Kidney (tissue), 14 donors: Measurements from ENCODE around the gene NXN. TPM values are rescaled to one million over a fixed set of nuclear protein-coding genes. Genes with fewer than 3 reads are reported as not detected.

ENCODE experiments used
- DNase-seq, 5 donors: peaks; one replicate each; pipeline ENCODE4 v3.0.0-alpha.2; 2013 to 2020
- FAIRE-seq: peaks from 2 replicates; lab custom pipeline; 2012; peaks lifted over from hg19 to GRCh38; lab: Jason Lieb, UNC
- H3K27ac ChIP-seq, 2 donors: one replicate each; pipeline ENCODE4 v1.7.0; 2013; ENCODE audit warnings: low read depth in 2 of 2, low read length in 2 of 2, inconsistent platforms in 1 of 2
- H3K27me3 ChIP-seq: one replicate; pipeline ENCODE4 v1.7.1; 2013; ENCODE audit warnings: low read length, inconsistent platforms; ENCODE audit not compliant: control insufficient read depth, insufficient read depth
- H3K36me3 ChIP-seq, 3 donors: one replicate each; pipeline versions ENCODE4 v1.7.0 to v1.7.1; 2013; ENCODE audit warnings: low read length in 3 of 3, control low read depth in 1 of 3, inconsistent platforms in 1 of 3; ENCODE audit not compliant: insufficient read depth in 3 of 3, control insufficient read depth in 2 of 3
- H3K4me1 ChIP-seq, 3 donors: one replicate each; pipeline versions ENCODE4 v1.7.0 to v1.7.1; 2013; ENCODE audit warnings: low read length in 3 of 3, inconsistent platforms in 1 of 3, low read depth in 1 of 3; ENCODE audit not compliant: control insufficient read depth in 2 of 3, insufficient read depth in 2 of 3
- H3K4me3 ChIP-seq, 3 donors: one replicate each; pipeline versions ENCODE4 v1.7.0 to v1.8.1; 2013; ENCODE audit warnings: low read length in 3 of 3, control low read depth in 1 of 3, inconsistent platforms in 1 of 3
- H3K9ac ChIP-seq, 3 donors: one replicate each; pipeline versions ENCODE4 v1.7.0 to v1.7.1; 2013; ENCODE audit warnings: low read length in 3 of 3, control low read depth in 1 of 3, inconsistent platforms in 1 of 3
- H3K9me3 ChIP-seq, 3 donors: one replicate each; pipeline versions ENCODE4 v1.7.0 to v1.7.1; 2013; ENCODE audit warnings: low read length in 3 of 3, control low read depth in 1 of 3, inconsistent platforms in 1 of 3; ENCODE audit not compliant: control insufficient read depth in 2 of 3, insufficient read depth in 1 of 3
- intact Hi-C: fragments of 100-400 bp; cut with DNase I; formaldehyde crosslinking; loops from one replicate; pipeline ENCODE4 v1.11.1; 2022
- polyA plus RNA-seq: library from polyadenylated mRNA; stranded (reverse); fragments of 350-450 nt; fragmentation: Illumina TruSeq; extraction: RNeasy Lipid Tissue Mini Kit (QIAGEN cat#74804); gene quantifications from one replicate; pipeline ENCODE4 v1.2.3, GENCODE V29; 2014; ENCODE audit warnings: low read depth, low replicate concordance; ENCODE audit not compliant: insufficient read depth
- total RNA-seq: library from RNA; stranded (reverse); fragmentation: NEBNext Ultra II Directional; extraction: Animal tissue kit (Norgen Biotek cat#: 25700); gene quantifications from one replicate; pipeline ENCODE4 v1.2.1, GENCODE V29; 2021
- TF ChIP-seq, protein P1 (sequence below): IDR thresholded peaks from 3 replicates; pipeline ENCODE4 v1.5.1; 2012; ENCODE audit warnings: mild to moderate bottlenecking, moderate library complexity, borderline replicate concordance; ENCODE audit not compliant: insufficient read depth; ENCODE audit errors: extremely low read depth
- donor health status: control.
- donor health status: control.
- donor health status: control.
- donor health status: control.
- donor health status: control.
- donor health status: DM: yes; HTN: yes; CAD: no.
- donor health status: Normal renal cell carcinoma (clear cell type).

The NXN gene
- total and polyA plus RNA-seq, 2 donors from 2014 or later = 10.2 to 26.8 TPM

DNA sequence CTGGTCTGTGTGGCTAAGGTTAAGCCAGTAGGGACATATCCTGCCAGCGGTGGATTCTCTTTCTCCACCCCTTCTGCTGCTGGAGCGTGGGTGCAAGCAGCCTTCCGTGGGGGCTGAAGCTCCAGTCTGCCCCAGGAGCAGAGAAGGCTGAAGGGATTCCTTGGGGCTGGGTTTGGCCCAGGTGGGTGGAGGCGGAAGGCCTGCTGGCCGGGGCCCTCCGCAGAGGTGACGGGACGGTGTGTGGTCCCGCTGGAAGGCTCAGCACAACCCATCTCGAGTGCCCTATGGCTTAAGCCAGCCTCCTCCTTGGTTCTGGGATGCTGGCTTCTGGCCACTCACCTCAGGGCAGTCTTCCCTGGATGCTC is 30.5 kb upstream of the NXN start:
- DNase-seq = no peak
- intact Hi-C loops = no loop called here
- Histone ChIP-seq H3K9ac (no peak overlapping the region), H3K9me3 (no peaks in the 10 kb centered on the region), H3K36me3 (peaks cover 0 to 35% (median 17%) of the 10 kb centered on the region in 3 donors), H3K27me3 (no peaks in the 10 kb centered on the region), H3K4me1 (peaks cover 0 to 14% (median 10%) of the 10 kb centered on the region in 3 donors), H3K27ac (no peak overlapping the region), H3K4me3 (no peak overlapping the region)
- TF ChIP-seq, protein P1, sequence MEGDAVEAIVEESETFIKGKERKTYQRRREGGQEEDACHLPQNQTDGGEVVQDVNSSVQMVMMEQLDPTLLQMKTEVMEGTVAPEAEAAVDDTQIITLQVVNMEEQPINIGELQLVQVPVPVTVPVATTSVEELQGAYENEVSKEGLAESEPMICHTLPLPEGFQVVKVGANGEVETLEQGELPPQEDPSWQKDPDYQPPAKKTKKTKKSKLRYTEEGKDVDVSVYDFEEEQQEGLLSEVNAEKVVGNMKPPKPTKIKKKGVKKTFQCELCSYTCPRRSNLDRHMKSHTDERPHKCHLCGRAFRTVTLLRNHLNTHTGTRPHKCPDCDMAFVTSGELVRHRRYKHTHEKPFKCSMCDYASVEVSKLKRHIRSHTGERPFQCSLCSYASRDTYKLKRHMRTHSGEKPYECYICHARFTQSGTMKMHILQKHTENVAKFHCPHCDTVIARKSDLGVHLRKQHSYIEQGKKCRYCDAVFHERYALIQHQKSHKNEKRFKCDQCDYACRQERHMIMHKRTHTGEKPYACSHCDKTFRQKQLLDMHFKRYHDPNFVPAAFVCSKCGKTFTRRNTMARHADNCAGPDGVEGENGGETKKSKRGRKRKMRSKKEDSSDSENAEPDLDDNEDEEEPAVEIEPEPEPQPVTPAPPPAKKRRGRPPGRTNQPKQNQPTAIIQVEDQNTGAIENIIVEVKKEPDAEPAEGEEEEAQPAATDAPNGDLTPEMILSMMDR = no peak
- no peak for FAIRE-seq

DNA sequence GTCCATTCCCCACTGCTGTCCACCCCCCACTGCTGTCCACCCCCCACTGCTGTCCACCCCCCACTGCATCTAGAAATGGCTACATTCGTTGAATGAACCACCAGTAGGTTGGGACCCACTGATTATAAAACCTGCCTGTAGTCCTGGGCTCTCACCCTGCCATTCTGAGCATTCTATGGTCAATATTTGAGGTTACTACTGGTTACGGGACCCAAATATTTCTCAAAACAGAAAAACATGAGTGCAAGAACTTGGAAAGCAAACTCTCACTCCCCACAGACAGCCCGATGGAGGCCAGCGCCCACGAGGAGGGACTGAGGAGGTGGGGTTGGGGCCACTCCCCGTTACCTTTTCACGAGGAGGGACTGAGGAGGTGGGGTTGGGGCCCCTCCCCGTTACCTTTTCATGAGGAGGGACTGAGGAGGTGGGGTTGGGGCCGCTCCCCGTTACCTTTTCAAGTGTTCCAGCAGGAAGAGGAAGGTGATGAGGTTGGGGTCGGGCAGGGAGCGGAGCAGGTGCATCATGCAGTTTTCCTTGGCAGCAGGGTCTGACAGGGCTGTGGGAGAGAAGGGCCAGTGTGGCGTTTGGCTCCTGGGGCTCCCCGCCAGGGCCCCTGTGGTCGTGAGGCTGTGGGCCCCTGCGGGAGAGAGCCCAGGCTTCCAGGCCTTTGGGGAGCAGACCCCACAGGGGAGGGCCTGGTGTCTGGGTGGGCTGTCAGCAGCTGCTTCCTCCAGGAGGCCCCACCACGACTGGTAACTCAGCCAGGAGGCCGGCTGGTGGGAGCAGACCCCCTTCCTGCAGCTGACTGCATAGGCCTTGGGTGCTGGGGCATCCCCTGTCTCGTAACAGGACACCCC is 29.9 kb upstream of the NXN start:
- FAIRE-seq (no peak), DNase-seq (no peak)
- Histone ChIP-seq H3K4me3 (no peak overlapping the region), H3K9me3 (no peaks in the 10 kb centered on the region), H3K27ac (no peak overlapping the region), H3K9ac (no peak overlapping the region), H3K27me3 (no peaks in the 10 kb centered on the region), H3K36me3 (peaks cover 0 to 35% (median 17%) of the 10 kb centered on the region in 3 donors), H3K4me1 (peaks cover 0 to 19% (median 11%) of the 10 kb centered on the region in 3 donors)
- intact Hi-C loops = no loop called here
- TF ChIP-seq, protein P1 = no peak

DNA sequence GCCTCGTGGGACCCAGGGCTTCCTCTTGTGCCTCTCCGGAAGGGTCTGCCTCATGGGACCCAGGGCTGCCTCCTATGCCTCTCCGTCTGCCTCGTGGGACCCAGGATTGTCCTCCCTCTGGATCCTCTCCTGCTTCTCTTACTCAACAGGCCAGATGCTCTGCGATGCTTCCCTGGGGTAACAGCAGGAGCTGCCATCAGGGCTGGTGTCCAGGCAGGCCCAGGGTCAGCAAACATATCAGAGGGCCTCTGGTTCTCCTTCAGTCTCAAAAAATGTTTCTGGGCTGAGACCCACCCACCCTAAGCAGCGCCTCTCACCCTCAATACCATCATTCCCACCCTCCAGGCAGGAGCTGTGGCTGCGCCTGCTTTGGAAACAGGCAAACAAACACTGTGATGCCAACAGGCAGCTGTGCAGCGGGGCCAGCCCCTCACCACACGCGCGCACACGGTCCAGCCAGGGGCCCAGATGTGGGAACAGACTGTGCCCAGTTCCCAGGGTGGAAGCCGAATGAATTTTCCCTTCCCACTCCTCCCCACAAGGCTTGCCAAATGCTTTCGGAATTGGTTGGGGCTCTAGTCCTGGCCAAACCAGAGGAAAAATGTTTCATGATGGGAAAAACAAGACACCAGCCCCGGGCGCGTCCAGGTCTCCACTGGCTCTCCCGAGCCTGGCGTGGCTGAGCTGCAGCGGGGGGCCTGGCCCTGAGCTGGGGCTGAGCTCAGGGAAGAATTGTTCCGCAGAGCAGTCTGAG is 28.6 kb upstream of the NXN start:
- FAIRE-seq (no peak), DNase-seq (no peak)
- Histone ChIP-seq H3K27me3 (no peaks in the 10 kb centered on the region), H3K27ac (peak overlapping the region in 1 of 2 donors; percentile 33), H3K36me3 (peaks cover 0 to 35% (median 19%) of the 10 kb centered on the region in 3 donors), H3K4me1 (peaks cover 0 to 22% (median 17%) of the 10 kb centered on the region in 3 donors), H3K9me3 (no peaks in the 10 kb centered on the region), H3K4me3 (no peak overlapping the region), H3K9ac (no peak overlapping the region)
- intact Hi-C loops = no loop called here
- TF ChIP-seq, protein P1 = no peak
